T1000 (cell line): ENCODE results near the gene DCXR.

Source experiments
- DNase-seq: peaks from one replicate; lab custom pipeline; 2025; ENCODE audit warnings: mixed read lengths; lab: John Stamatoyannopoulos, UW

The DCXR gene

GRCh38 chr17:82072827-82073226 lies 35.3 kb upstream of the DCXR start:
- no peak for DNase-seq

GRCh38 chr17:82070611-82071010 lies 33.1 kb upstream of the DCXR start:
- DNase-seq = no peak

- DNase-seq = peak; percentile 34
Observed at GRCh38 chr17:82065638-82066303, 28.3 kb upstream of the DCXR start, which contains the start of gene DUS1L. DUS1L (minus strand) TSS chr17:82065804; CDS start chr17:82065059, 745 bp downstream.

- no peak for DNase-seq
Observed at GRCh38 chr17:82065193-82065637, 27.7 kb upstream of the DCXR start.

- no peak for DNase-seq
Observed at GRCh38 chr17:82064433-82065192, 27.1 kb upstream of the DCXR start.

- DNase-seq = no peak
Observed at GRCh38 chr17:82063424-82064415, 26.2 kb upstream of the DCXR start.

- no peak for DNase-seq
Observed at GRCh38 chr17:82062984-82063368, 25.5 kb upstream of the DCXR start.

GRCh38 chr17:82062076-82062983 lies 24.8 kb upstream of the DCXR start:
- DNase-seq = no peak

GRCh38 chr17:82061047-82061925 lies 23.8 kb upstream of the DCXR start:
- DNase-seq = no peak

GRCh38 chr17:82060614-82061013 lies 23.1 kb upstream of the DCXR start:
- no peak for DNase-seq

GRCh38 chr17:82060001-82060380 lies 22.5 kb upstream of the DCXR start:
- DNase-seq = no peak

GRCh38 chr17:82059272-82060000 lies 21.9 kb upstream of the DCXR start:
- no peak for DNase-seq

- DNase-seq = no peak
Observed at GRCh38 chr17:82058855-82059249, 21.4 kb upstream of the DCXR start.

- DNase-seq = no peak
Observed at GRCh38 chr17:82058230-82058854, 20.8 kb upstream of the DCXR start.

GRCh38 chr17:82056729-82057621 lies 19.5 kb upstream of the DCXR start:
- no peak for DNase-seq

- DNase-seq = no peak
Observed at GRCh38 chr17:82055965-82056728, 18.6 kb upstream of the DCXR start.
